Heart left ventricle (tissue), 13 donors: ENCODE measurements around the gene CHORDC1.
"Not testable (repeated sequence)": the region's sequence is repeated elsewhere in the genome, so short reads cannot be mapped to it uniquely, and the experiment has no call there.

Source experiments
- CTCF ChIP-seq, 12 donors: fragments of 200-600 bp; sonication (generic) in 4 of 12; IDR thresholded peaks; one replicate each; pipeline versions ENCODE4 v1.5.0 to v1.8.0; 2018 to 2022; ENCODE audit warnings: antibody characterized with exemption in 12 of 12, mild to moderate bottlenecking in 5 of 12
- POLR2A ChIP-seq, 2 donors: fragments of 450-650 bp; IDR thresholded peaks; one replicate each; pipeline ENCODE4 v1.6.1; 2017; ENCODE audit warnings: antibody characterized with exemption in 2 of 2, mild to moderate bottlenecking in 2 of 2, moderate library complexity in 2 of 2
- donor health status: ischemic (EF 13 %, LVEDD 7.1; RV severe dilation, severe dysfunction).
- donor health status: DM: no; HTN: yes; CAD: no.
- donor health status: DM: no; HTN: no; CAD: no.
- donor health status: ischemic (EF 25% LVEDD 6.9; RV normal size, moderate dysfunction).
- donor health status: ischemic (EF 25% LVEDD 5.7; RV mildly dilated, moderate dysfunction).
- donor health status: ischemic (EF 35%, LVEDD 5.7; RV mildly dilated, moderate dysfunction).
- donor health status: nonischemic (EF 11% LVEDD 7.7; RV severe dilation, severe dysfunction).
- donor health status: DM: yes; HTN: yes; CAD: no.
- donor health status: PGD.
- donor health status: ischemic (EF 29% LVEDD 5.4; RV normal size, mild dysfunction).
- donor health status: nonischemic (EF 23%, LVEDD 6.1; RV moderate dilation, normal function).

- TF ChIP-seq POLR2A, CTCF (IDR thresholded peaks at IDR 0.05): not testable (repeated sequence)
Measured at GRCh38 chr11:90207992-90208391, 14.9 kb downstream of the CHORDC1 start.
